GM11168 (cell line): ENCODE results near the gene PLPPR5.

Experiments used
- in situ Hi-C: fragments of 300-500 bp; cut with MboI; formaldehyde crosslinking; loops from one replicate; pipeline ENCODE4 v1.12.0; 2022; ENCODE audit warnings: low sequenced_read_pairs; ENCODE audit not compliant: unreplicated experiment

Gene PLPPR5

DNA sequence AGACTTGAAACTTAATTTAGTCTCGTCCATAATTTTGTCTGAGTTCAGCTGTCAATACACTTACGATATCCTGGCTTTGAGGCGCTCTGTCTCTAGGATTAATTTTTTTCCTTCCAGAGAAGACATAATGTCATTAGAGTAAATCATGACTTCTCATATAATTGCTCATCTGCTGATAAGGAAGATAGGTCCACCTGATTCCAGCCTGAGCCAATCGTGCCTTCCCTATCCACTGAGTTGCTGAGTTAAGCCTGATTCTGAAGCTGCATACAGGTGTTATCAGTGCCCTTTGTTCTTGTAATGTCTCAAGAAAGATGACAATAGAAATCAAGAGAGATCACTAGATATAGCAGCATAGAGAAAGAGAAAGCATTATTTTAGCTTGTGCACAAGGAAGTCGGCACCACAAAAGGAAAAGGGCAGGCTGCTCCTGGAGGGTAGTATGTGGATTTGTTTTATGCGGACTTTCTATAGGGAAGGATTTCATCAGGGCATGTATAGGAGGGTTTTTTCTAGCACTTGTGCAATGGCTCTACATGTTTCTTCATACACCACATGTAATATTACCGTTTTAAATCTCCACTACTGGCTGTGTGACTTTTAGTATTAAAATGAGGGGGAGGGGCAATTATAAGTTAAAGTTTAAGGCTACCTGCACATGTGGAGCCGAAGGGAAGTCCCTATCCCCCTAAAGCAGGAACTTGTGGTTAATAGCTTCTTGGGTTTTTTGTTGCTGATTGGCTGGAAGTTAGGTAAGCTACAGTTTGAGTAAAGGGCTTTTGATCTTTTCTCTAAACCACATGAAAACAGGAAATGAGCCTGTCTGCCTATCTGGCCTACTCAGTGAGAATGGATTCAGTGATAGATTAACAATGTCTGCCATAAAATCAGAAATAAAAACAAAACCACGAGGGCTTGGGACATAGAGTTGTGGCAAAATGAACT is 133.4 kb downstream of the PLPPR5 start:
- in situ Hi-C loops = no loop called here

DNA sequence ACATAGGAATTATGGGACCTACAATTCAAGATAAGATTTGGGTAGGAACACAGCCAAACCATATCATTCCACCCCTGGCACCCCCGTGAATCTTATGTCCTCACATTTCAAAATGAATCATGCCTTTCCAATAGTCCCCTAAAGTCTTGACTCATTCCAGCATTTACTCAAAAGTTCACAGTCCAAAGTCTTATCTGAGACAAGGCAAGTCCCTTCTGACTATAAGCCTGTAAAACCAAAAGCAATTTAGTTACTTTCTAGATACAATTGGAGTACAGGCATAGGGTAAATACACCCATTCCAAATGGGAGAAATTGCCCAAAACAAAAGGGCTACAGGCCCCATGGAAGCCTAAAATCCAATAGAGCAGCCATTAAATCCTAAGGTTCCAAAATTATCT is 138.9 kb downstream of the PLPPR5 start:
- in situ Hi-C loops = no loop called here

GRCh38 chr1:98860329-98860728 is 144.3 kb downstream of the PLPPR5 start:
- in situ Hi-C loops = no loop called here

GRCh38 chr1:98854137-98854536 is 150.5 kb downstream of the PLPPR5 start:
- in situ Hi-C loops = no loop called here

GRCh38 chr1:98849969-98850636 is 154.6 kb downstream of the PLPPR5 start:
- in situ Hi-C loops = no loop called here

DNA sequence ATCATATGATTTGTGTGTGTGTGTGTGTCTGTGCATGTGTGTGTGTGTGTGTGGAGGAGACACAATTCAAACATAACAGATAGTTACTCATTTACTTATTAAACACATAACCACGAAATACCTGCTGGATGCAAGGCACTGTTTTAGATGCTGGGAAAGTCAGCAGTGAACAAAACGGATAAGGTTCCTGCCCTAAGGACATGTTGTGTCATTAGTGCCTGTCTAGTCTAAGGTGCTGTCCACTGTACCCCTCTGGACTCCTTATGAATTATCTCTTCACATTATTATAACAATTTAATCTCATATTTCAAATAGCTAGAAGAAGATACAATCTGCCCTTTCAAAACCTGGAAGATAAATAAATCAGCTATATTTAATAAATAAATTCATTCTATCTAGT is 162.4 kb downstream of the PLPPR5 start:
- in situ Hi-C loops = no loop called here
